K562 (cell line): ENCODE data around the gene INVS. TPM values are rescaled to one million over a fixed set of nuclear protein-coding genes. Genes with fewer than 3 reads are reported as not detected.

Source experiments
- ATAC-seq: fragments of 200-7000 bp; cut with Tn5 transposase; 3 replicates; pipeline ENCODE4 v1.9.1; 2020; ENCODE audit warnings: moderate library complexity
- BruUV-seq: library from RNA; stranded (reverse); fragments of 400-500 nt; replicated peaks from 2 replicates; lab custom pipeline; 2021; lab: Mats Ljungman, UMichigan
- CTCF ChIA-PET: fragments of 300-600 bp; formaldehyde crosslinking; extraction: SDS; loops from one replicate; lab custom pipeline; 2021; ENCODE audit warnings: low intra/inter-chr PET ratio; lab: Yijun Ruan, JAX
- POLR2A ChIA-PET: fragments of 300-600, 350-650 bp; sonication (Branson Sonifier 250); formaldehyde crosslinking; extraction: SDS; loops from one replicate; lab custom pipeline; 2021; ENCODE audit warnings: antibody characterized with exemption, inconsistent platforms; lab: Yijun Ruan, JAX
- DNase-seq, 4 experiments: peaks; one replicate each; pipeline versions ENCODE4 v3.0.0 to v3.0.0-alpha.2; 2011 to 2018; ENCODE audit warnings: low spot score in 3 of 4, mixed read lengths in 3 of 4; ENCODE audit errors: extremely low read depth in 1 of 4
- FAIRE-seq: peaks from 2 replicates; lab custom pipeline; 2011; peaks lifted over from hg19 to GRCh38; lab: Jason Lieb, UNC
- H2AFZ ChIP-seq: 2 replicates; pipeline ENCODE4 v1.6.0; 2011; ENCODE audit warnings: low read depth, low read length, control low read depth, inconsistent platforms
- H3K27ac ChIP-seq: fragments of 200-600 bp; 3 replicates; pipeline ENCODE4 v1.8.0; 2011; ENCODE audit warnings: low read depth, mild to moderate bottlenecking, control low read depth, inconsistent platforms, low read length, moderate library complexity, mixed read lengths; ENCODE audit errors: extremely low read depth
- H3K27me3 ChIP-seq, 2 experiments: fragments of 300-600 bp in 1 of 2; 2 replicates in 1 of 2; 3 replicates in 1 of 2; pipeline versions ENCODE4 v1.6.0 to v1.8.0; 2011; ENCODE audit warnings: inconsistent platforms in 2 of 2, low read length in 2 of 2, mild to moderate bottlenecking in 1 of 2, mixed read lengths in 1 of 2, moderate library complexity in 1 of 2; ENCODE audit not compliant: control insufficient read depth in 2 of 2, insufficient read depth in 2 of 2
- H3K36me3 ChIP-seq: fragments of 300-600 bp; 3 replicates; pipeline ENCODE4 v1.8.0; 2011; ENCODE audit warnings: mild to moderate bottlenecking, low read length, inconsistent platforms; ENCODE audit not compliant: control insufficient read depth, insufficient read depth
- H3K4me1 ChIP-seq, 2 experiments: fragments of 200-600 bp in 1 of 2; replicated peaks in 1 of 2; 2 replicates in 1 of 2; 3 replicates in 1 of 2; pipeline versions ENCODE4 v1.5.1 to v1.8.0; 2011; ENCODE audit warnings: inconsistent platforms in 2 of 2, low read length in 2 of 2, mild to moderate bottlenecking in 1 of 2, mixed read lengths in 1 of 2, moderate library complexity in 1 of 2; ENCODE audit not compliant: control insufficient read depth in 2 of 2, insufficient read depth in 2 of 2
- H3K4me2 ChIP-seq: 2 replicates; pipeline ENCODE4 v1.6.1; 2011; ENCODE audit warnings: low read length, control low read depth, inconsistent platforms, mixed read lengths; ENCODE audit not compliant: insufficient read depth
- H3K4me3 ChIP-seq: fragments of 200-600 bp; sonication (generic), shearing (Covaris generic); 2 replicates; pipeline ENCODE4 v1.5.1; 2016; ENCODE audit warnings: control low read depth, inconsistent platforms
- H3K79me2 ChIP-seq: fragments of 200-600 bp; 3 replicates; pipeline ENCODE4 v1.8.0; 2011; ENCODE audit warnings: low read length, inconsistent platforms; ENCODE audit not compliant: control insufficient read depth, insufficient read depth
- H3K9ac ChIP-seq, 2 experiments: 2 replicates each; pipeline versions ENCODE4 v1.6.0 to v1.6.1; 2011; ENCODE audit warnings: low read depth in 2 of 2, low read length in 2 of 2, control low read depth in 1 of 2, inconsistent platforms in 1 of 2, mild to moderate bottlenecking in 1 of 2, mixed read lengths in 1 of 2; ENCODE audit not compliant: insufficient read depth in 1 of 2
- H3K9me1 ChIP-seq: one replicate; pipeline ENCODE4 v1.6.0; 2011; ENCODE audit warnings: inconsistent platforms, mild to moderate bottlenecking, low read length, moderate library complexity; ENCODE audit not compliant: control insufficient read depth, insufficient read depth
- H3K9me3 ChIP-seq: replicated peaks from 2 replicates; pipeline ENCODE4 v1.5.1; 2011; ENCODE audit warnings: low read depth, low read length, inconsistent platforms; ENCODE audit not compliant: control insufficient read depth, insufficient read depth
- H4K20me1 ChIP-seq: replicated peaks from 2 replicates; pipeline ENCODE4 v1.6.1; 2011; ENCODE audit warnings: low read length, inconsistent platforms, mixed read lengths; ENCODE audit not compliant: control insufficient read depth, insufficient read depth
- CREB3 ChIP-seq: fragments of 450-650 bp; conservative IDR thresholded peaks from 2 replicates; pipeline ENCODE4 v1.6.1; 2016; ENCODE audit warnings: missing genetic modification characterization, low read depth, mild to moderate bottlenecking, missing compliant biosample characterization, moderate library complexity
- FOXA3 ChIP-seq, 2 experiments: fragments of 450-650 bp in 1 of 2; sonication (generic) in 1 of 2; formaldehyde crosslinking; IDR thresholded peaks in 1 of 2; conservative IDR thresholded peaks in 1 of 2; 2 replicates each; pipeline versions ENCODE4 v1.4.0 to v1.8.0; 2020 to 2022; ENCODE audit warnings: mild to moderate bottlenecking in 2 of 2, missing genetic modification reagents in 1 of 2
- FOXK1 ChIP-seq: sonication (generic); formaldehyde crosslinking; IDR thresholded peaks from 2 replicates; pipeline ENCODE4 v1.8.0; 2022; ENCODE audit warnings: missing genetic modification reagents, mild to moderate bottlenecking, borderline replicate concordance
- FOXP4 ChIP-seq: sonication (generic); formaldehyde crosslinking; IDR thresholded peaks from 2 replicates; pipeline ENCODE4 v1.8.0; 2022; ENCODE audit warnings: mild to moderate bottlenecking, missing genetic modification reagents, borderline replicate concordance
- GTF2A2 ChIP-seq: IDR thresholded peaks from 2 replicates; pipeline ENCODE4 v1.6.1; 2016; ENCODE audit warnings: mild to moderate bottlenecking, missing genetic modification characterization, missing compliant biosample characterization
- HMG20A ChIP-seq: fragments of 450-650 bp; formaldehyde crosslinking; conservative IDR thresholded peaks from 2 replicates; pipeline ENCODE4 v1.4.0; 2020; ENCODE audit warnings: mild to moderate bottlenecking, mixed read lengths
- LCOR ChIP-seq: sonication (generic); formaldehyde crosslinking; IDR thresholded peaks from 2 replicates; pipeline ENCODE4 v1.8.0; 2022; ENCODE audit warnings: mild to moderate bottlenecking, missing genetic modification reagents
- NBN ChIP-seq: fragments of 450-650 bp; IDR thresholded peaks from 2 replicates; pipeline ENCODE4 v1.6.1; 2016; ENCODE audit warnings: low read depth, mild to moderate bottlenecking
- SAFB ChIP-seq: fragments of 200-400 bp; formaldehyde crosslinking; IDR thresholded peaks from 2 replicates; pipeline ENCODE4 v1.6.1; 2017; ENCODE audit warnings: low read depth, low read length, borderline replicate concordance
- ZFP1 ChIP-seq: fragments of 450-650 bp; formaldehyde crosslinking; IDR thresholded peaks from 2 replicates; pipeline ENCODE4 v1.4.0; 2020; ENCODE audit warnings: mild to moderate bottlenecking, mixed read lengths
- ZNF24 ChIP-seq: fragments of 450-650 bp; IDR thresholded peaks from 2 replicates; pipeline ENCODE4 v1.6.1; 2016
- ZNF764 ChIP-seq: fragments of 250-450 bp; sonication (Bioruptor Pico); IDR thresholded peaks from 2 replicates; pipeline ENCODE4 v1.4.0; 2020; ENCODE audit warnings: low read depth, mild to moderate bottlenecking, moderate library complexity
- WGBS: fragments of 100-300 bp; shearing (Covaris generic); methylation state at CpG from one replicate; pipeline ENCODE4 v1.1.6; 2016; ENCODE audit warnings: low coverage, mixed read lengths; ENCODE audit not compliant: insufficient coverage; ENCODE audit errors: missing lambda C conversion rate; 5-methylcytosine and 5-hydroxymethylcytosine counted together
- in situ Hi-C: fragments of 300-500 bp; cut with MboI; formaldehyde crosslinking; loops from 4 replicates; pipeline ENCODE4 v1.15.0; 2018; ENCODE audit warnings: inconsistent platforms, mixed read lengths
- intact Hi-C: fragments of 100-400 bp; cut with micrococcal nuclease; formaldehyde crosslinking; loops from 2 replicates; pipeline ENCODE4 v1.14.2; 2022
- polyA plus RNA-seq, 8 experiments: library from polyadenylated mRNA; depleted of rRNA in 4 of 8; stranded (reverse) in 5 of 8; unstranded in 3 of 8; fragments of >200 nt; fragmentation: Nextera tagmentation in 2 of 8; fragmentation: Illumina TruSeq in 1 of 8; extraction: Ambion mirVana in 2 of 8; extraction: Trizol in 1 of 8; gene quantifications; 2 replicates each; pipeline versions ENCODE4 v1.2.1 to v1.2.3, GENCODE V29; 2011 to 2014; ENCODE audit warnings: inconsistent platforms in 1 of 8, missing spikeins in 1 of 8
- total RNA-seq, 7 experiments: library from RNA; depleted of rRNA in 6 of 7; stranded (reverse); fragments of >200 nt in 6 of 7; fragmentation: Illumina TruSeq in 2 of 7; extraction: Trizol in 2 of 7; gene quantifications; 2 replicates each; pipeline versions ENCODE4 v1.2.1 to v1.2.3, GENCODE V29; 2011 to 2021; ENCODE audit warnings: low replicate concordance in 1 of 7

The INVS gene
- total and polyA plus RNA-seq, 9 of the 15 experiments (the other 6 are each of a cell fraction or from before 2014, with no cell fraction given) = 0.77 to 18.5 (median 10.0) TPM

- Histone ChIP-seq H3K36me3 (peaks cover 8% of the 10 kb centered on the region; the same call in 1 of the 3 replicates), H2AFZ (no peak overlapping the region), H3K27me3 (no peaks in the 10 kb centered on the region), H3K9me1 (no peaks in the 10 kb centered on the region), H3K9ac (no peak overlapping the region), H3K9me3 (no peaks in the 10 kb centered on the region), H3K79me2 (no peaks in the 10 kb centered on the region), H3K4me2 (no peak overlapping the region), H4K20me1 (no peaks in the 10 kb centered on the region), H3K27ac (no peak overlapping the region), H3K4me1 (no peaks in the 10 kb centered on the region), H3K4me3 (no peak overlapping the region)
- no peak for DNase-seq
- in situ Hi-C loops (no loop called here), intact Hi-C loops (no loop called here)
- ATAC-seq = no peak
- 95% methylated on average over 3 of the region's 3 CpGs for WGBS
- BruUV-seq = no TSS peak
- no peak for FAIRE-seq
- ChIA-PET CTCF (no interaction called here), POLR2A (interaction anchor here (0.6 kb wide), 1 partner anchor 45 kb away, joined by 3 read pairs; no protein-coding TSS in a partner anchor)
- 0 out of 2 replicates have a peak, but pooled peaks have one; percentile 61 for TF ChIP-seq ZNF24
- no peak for TF ChIP-seq LCOR (CRISPR knock-in tag)
These were observed 32.9 kb downstream of the INVS start for GRCh38 chr9:100131875-100132430.

GRCh38 chr9:100134731-100135130 is 35.7 kb downstream of the INVS start:
- H3K9me3 ChIP-seq = no peaks in the 10 kb centered on the region
- no peak overlapping the region for H2AFZ ChIP-seq
- H3K27ac ChIP-seq = no peak overlapping the region
- no peak overlapping the region for H3K4me3 ChIP-seq
- intact Hi-C loops = loop anchor here (5.0 kb wide), 1 partner anchor 463 kb away; no protein-coding TSS in a partner anchor
- H3K79me2 ChIP-seq = no peaks in the 10 kb centered on the region
- CTCF ChIA-PET = no interaction called here
- H3K9ac ChIP-seq = no peak overlapping the region
- H4K20me1 ChIP-seq = no peaks in the 10 kb centered on the region
- FAIRE-seq (no peak), ATAC-seq (no peak), DNase-seq (no peak)
- H3K27me3 ChIP-seq = no peaks in the 10 kb centered on the region
- no peaks in the 10 kb centered on the region for H3K4me1 ChIP-seq
- in situ Hi-C loops = no loop called here
- BruUV-seq = no TSS peak
- no peak overlapping the region for H3K4me2 ChIP-seq
- H3K36me3 ChIP-seq = peaks cover 4% of the 10 kb centered on the region; the same call in 1 of the 3 replicates
- POLR2A ChIA-PET = interaction anchor here (1.1 kb wide), 1 partner anchor 9 kb away, joined by 4 read pairs; no protein-coding TSS in a partner anchor
- H3K9me1 ChIP-seq = no peaks in the 10 kb centered on the region
- WGBS = 37% methylated on average over 3 of the region's 3 CpGs
- TF ChIP-seq ZFP1 (CRISPR knock-in tag) (no peak), LCOR (CRISPR knock-in tag) (no peak), NBN (no peak), FOXA3 (CRISPR knock-in tag; conservative IDR thresholded peaks at IDR 0.05 in 1 of 2, IDR thresholded peaks at IDR 0.05 in 1 of 2) (no peak), HMG20A (CRISPR knock-in tag) (no peak), SAFB (no peak), ZNF764 (no peak), CREB3 (tag) (no peak), FOXP4 (CRISPR knock-in tag) (no peak), GTF2A2 (tag) (no peak), FOXK1 (CRISPR knock-in tag) (no peak)
